ENCODE data around the gene AGTRAP. TPM values are rescaled to one million over a fixed set of nuclear protein-coding genes. Genes with fewer than 3 reads are reported as not detected.
A peak's percentile ranks its signal among the peaks of the same experiment; 100 is the strongest.

AGTRAP gene
- total and polyA plus RNA-seq, 9 of the 15 experiments (the other 6 are each of a cell fraction or from before 2014, with no cell fraction given): 26.8 to 105 (median 57.5) TPM

DNA sequence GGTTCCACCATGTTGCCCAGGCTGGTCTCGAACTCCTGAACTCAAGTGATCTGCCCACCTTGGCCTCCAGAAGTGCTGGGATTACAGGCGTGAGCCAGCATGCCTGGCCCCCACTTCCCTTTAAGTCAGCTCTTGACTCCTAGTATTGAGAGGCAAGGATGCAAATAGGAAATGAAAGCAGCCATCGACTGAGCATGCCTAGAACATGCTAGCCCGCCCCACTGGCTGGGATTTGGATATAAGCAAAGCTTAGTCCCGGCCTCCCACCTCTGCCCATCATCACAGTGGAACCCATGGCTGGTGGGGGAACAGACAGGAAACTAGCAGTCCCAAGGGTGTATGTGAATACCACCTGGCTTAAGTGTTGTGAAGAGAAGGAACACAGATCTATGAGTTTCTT, 36.5 kb downstream of the AGTRAP start:
- CTCF ChIA-PET (ENCODE audit: low intra/inter-chr PET ratio): no interaction called here
- Histone ChIP-seq H3K9ac (ENCODE audit: insufficient read depth in 1 of 2, low read depth in 2 of 2, low read length in 2 of 2) (peak overlapping the region in 1 of 2 experiments; percentile 14; a peak in 1 of 4 replicates), H3K4me1 (replicated peaks in 1 of 2; ENCODE audit: control insufficient read depth in 2 of 2, insufficient read depth in 2 of 2, low read length in 2 of 2) (peaks cover 5 to 24% of the 10 kb centered on the region in 2 experiments; a peak in 4 of 5 replicates), H3K79me2 (ENCODE audit: control insufficient read depth, insufficient read depth, low read length) (no peaks in the 10 kb centered on the region), H3K36me3 (ENCODE audit: control insufficient read depth, insufficient read depth, low read length) (no peaks in the 10 kb centered on the region), H2AFZ (ENCODE audit: low read depth, low read length) (0 out of 2 replicates have a peak overlapping the region, but pooled peaks have one; percentile 34), H3K9me3 (replicated peaks; ENCODE audit: control insufficient read depth, insufficient read depth, low read depth, low read length) (no peaks in the 10 kb centered on the region), H3K27ac (ENCODE audit: extremely low read depth, low read depth, low read length) (no peak overlapping the region), H4K20me1 (replicated peaks; ENCODE audit: control insufficient read depth, insufficient read depth, low read length) (no peaks in the 10 kb centered on the region; the same call in 1 of the 2 replicates), H3K4me3 (no peak overlapping the region), H3K27me3 (ENCODE audit: control insufficient read depth in 2 of 2, insufficient read depth in 2 of 2, low read length in 2 of 2) (no peaks in the 10 kb centered on the region), H3K9me1 (ENCODE audit: control insufficient read depth, insufficient read depth, low read length) (no peaks in the 10 kb centered on the region), H3K4me2 (ENCODE audit: insufficient read depth, low read length) (no peak overlapping the region)
- no peak for DNase-seq (ENCODE audit: extremely low read depth in 1 of 4, low spot score in 3 of 4)
- intact Hi-C loops (cut with micrococcal nuclease): no loop called here
- peak; percentile 34 for ATAC-seq
- WGBS (ENCODE audit: insufficient coverage, low coverage, missing lambda C conversion rate): 51% methylated on average over 5 of the region's 5 CpGs
- POLR2A ChIA-PET: interaction anchor here (0.9 to 1.4 kb wide), 6 partner anchors 9 to 136 kb away, joined by 3 to 8 read pairs (median 6); no protein-coding TSS in a partner anchor
- BruUV-seq (replicated peaks): no TSS peak
- no peak for FAIRE-seq
- TF ChIP-seq KAT2B (IDR thresholded peaks at IDR 0.05; ENCODE audit: low read depth, low read length): no peak
- TF ChIP-seq SPI1 (IDR thresholded peaks at IDR 0.05; ENCODE audit: borderline replicate concordance, low read depth, low read length): 0 out of 2 replicates have a peak, but pooled peaks have one; percentile 3
- TF ChIP-seq, protein P1, sequence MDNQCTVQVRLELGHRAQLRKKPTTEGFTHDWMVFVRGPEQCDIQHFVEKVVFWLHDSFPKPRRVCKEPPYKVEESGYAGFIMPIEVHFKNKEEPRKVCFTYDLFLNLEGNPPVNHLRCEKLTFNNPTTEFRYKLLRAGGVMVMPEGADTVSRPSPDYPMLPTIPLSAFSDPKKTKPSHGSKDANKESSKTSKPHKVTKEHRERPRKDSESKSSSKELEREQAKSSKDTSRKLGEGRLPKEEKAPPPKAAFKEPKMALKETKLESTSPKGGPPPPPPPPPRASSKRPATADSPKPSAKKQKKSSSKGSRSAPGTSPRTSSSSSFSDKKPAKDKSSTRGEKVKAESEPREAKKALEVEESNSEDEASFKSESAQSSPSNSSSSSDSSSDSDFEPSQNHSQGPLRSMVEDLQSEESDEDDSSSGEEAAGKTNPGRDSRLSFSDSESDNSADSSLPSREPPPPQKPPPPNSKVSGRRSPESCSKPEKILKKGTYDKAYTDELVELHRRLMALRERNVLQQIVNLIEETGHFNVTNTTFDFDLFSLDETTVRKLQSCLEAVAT (IDR thresholded peaks at IDR 0.05): peak in 1 of 2 experiments; percentile 51; a peak in 1 of 4 replicates
- in situ Hi-C loops (cut with MboI): no loop called here

DNA sequence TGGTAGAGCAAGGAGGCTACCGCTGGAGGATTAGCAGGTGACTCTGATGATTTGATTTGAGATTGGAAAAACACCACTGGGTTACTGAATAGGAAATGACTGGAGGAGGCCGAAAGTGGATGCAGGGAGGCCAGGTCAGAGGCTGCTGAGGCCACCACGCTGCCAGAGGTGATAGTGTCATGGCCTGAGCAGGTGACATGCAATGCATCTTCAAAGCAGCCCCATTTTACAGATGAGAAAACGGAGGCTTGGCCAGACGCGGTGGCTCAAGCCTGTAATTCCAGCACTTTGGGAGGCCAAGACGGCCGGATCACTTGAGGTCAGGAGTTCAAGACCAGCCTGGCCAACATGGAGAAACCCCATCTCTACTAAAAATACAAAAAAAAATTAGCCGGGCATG, 38.8 kb downstream of the AGTRAP start:
- FAIRE-seq: no peak
- H3K4me2 ChIP-seq (ENCODE audit: insufficient read depth, low read length): no peak overlapping the region
- intact Hi-C loops (cut with micrococcal nuclease): no loop called here
- peak; percentile 95 for TF ChIP-seq BCOR (IDR thresholded peaks at IDR 0.05)
- no peak for TF ChIP-seq RAD21 (CRISPR knock-in tag; conservative IDR thresholded peaks at IDR 0.05 in 1 of 2, IDR thresholded peaks at IDR 0.05 in 1 of 2)
- TF ChIP-seq RHOXF2B (CRISPR knock-in tag; conservative IDR thresholded peaks at IDR 0.05): no peak
- no peak for TF ChIP-seq HSF4 (CRISPR knock-in tag; IDR thresholded peaks at IDR 0.05; ENCODE audit: borderline replicate concordance)
- TF ChIP-seq RNF2 (IDR thresholded peaks at IDR 0.05): no peak
- TF ChIP-seq SMARCA5 (IDR thresholded peaks at IDR 0.05): 0 out of 2 replicates have a peak, but pooled peaks have one; percentile 38
- TF ChIP-seq KDM1A (IDR thresholded peaks at IDR 0.05): peak; percentile 68 to 79
- TF ChIP-seq CEBPB (tag; IDR thresholded peaks at IDR 0.05): no peak
- TF ChIP-seq CBX5 (IDR thresholded peaks at IDR 0.05; ENCODE audit: borderline replicate concordance, low read depth): no peak
- TF ChIP-seq HDAC2 (IDR thresholded peaks at IDR 0.05): peak; percentile 58; the same call in 1 of the 2 replicates
- TF ChIP-seq POLR2A (conservative IDR thresholded peaks at IDR 0.05): no peak
- TF ChIP-seq RBM25 (IDR thresholded peaks at IDR 0.05; ENCODE audit: low read depth, low read length, severe bottlenecking): peak; percentile 44
- peak; percentile 70 for TF ChIP-seq ADNP (tag; IDR thresholded peaks at IDR 0.05)
- TF ChIP-seq, protein P2, sequence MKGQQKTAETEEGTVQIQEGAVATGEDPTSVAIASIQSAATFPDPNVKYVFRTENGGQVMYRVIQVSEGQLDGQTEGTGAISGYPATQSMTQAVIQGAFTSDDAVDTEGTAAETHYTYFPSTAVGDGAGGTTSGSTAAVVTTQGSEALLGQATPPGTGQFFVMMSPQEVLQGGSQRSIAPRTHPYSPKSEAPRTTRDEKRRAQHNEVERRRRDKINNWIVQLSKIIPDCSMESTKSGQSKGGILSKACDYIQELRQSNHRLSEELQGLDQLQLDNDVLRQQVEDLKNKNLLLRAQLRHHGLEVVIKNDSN (CRISPR knock-in tag; IDR thresholded peaks at IDR 0.05): no peak
- no peak overlapping the region for H3K9ac ChIP-seq (ENCODE audit: insufficient read depth in 1 of 2, low read depth in 2 of 2, low read length in 2 of 2)
- H3K79me2 ChIP-seq (ENCODE audit: control insufficient read depth, insufficient read depth, low read length): no peaks in the 10 kb centered on the region
- H3K4me3 ChIP-seq: no peak overlapping the region
- no peaks in the 10 kb centered on the region; the same call in 1 of the 2 replicates for H4K20me1 ChIP-seq (replicated peaks; ENCODE audit: control insufficient read depth, insufficient read depth, low read length)
- H3K9me3 ChIP-seq (replicated peaks; ENCODE audit: control insufficient read depth, insufficient read depth, low read depth, low read length): no peaks in the 10 kb centered on the region
- ChIA-PET CTCF (ENCODE audit: low intra/inter-chr PET ratio) (no interaction called here), POLR2A (interaction anchor here (0.5 to 8.5 kb wide), 4 partner anchors 11 to 297 kb away, joined by 3 to 66 read pairs (median 27); no protein-coding TSS in a partner anchor)
- no peak overlapping the region for H2AFZ ChIP-seq (ENCODE audit: low read depth, low read length)
- WGBS (ENCODE audit: insufficient coverage, low coverage, missing lambda C conversion rate): 47% methylated on average over 9 of the region's 9 CpGs
- in situ Hi-C loops (cut with MboI): no loop called here
- DNase-seq (ENCODE audit: extremely low read depth in 1 of 4, low spot score in 3 of 4): no peak
- no peaks in the 10 kb centered on the region for H3K9me1 ChIP-seq (ENCODE audit: control insufficient read depth, insufficient read depth, low read length)
- H3K27me3 ChIP-seq (ENCODE audit: control insufficient read depth in 2 of 2, insufficient read depth in 2 of 2, low read length in 2 of 2): no peaks in the 10 kb centered on the region
- no TSS peak for BruUV-seq (replicated peaks)
- H3K36me3 ChIP-seq (ENCODE audit: control insufficient read depth, insufficient read depth, low read length): no peaks in the 10 kb centered on the region
- H3K27ac ChIP-seq (ENCODE audit: extremely low read depth, low read depth, low read length): no peak overlapping the region
- no peak for ATAC-seq
- H3K4me1 ChIP-seq (replicated peaks in 1 of 2; ENCODE audit: control insufficient read depth in 2 of 2, insufficient read depth in 2 of 2, low read length in 2 of 2): peaks cover 0 to 33% of the 10 kb centered on the region in 2 experiments; a peak in 3 of 5 replicates
